Endothelial cell of hepatic sinusoid (primary cell): ENCODE data around the gene FSHB.
"Not testable (repeated sequence)": the region's sequence is repeated elsewhere in the genome, so short reads cannot be mapped to it uniquely, and the experiment has no call there.

ENCODE experiments used
- in situ Hi-C: cut with HindIII; loops from 2 replicates; pipeline ENCODE4 v1.10.0; 2017; ENCODE audit warnings: low sequenced_read_pairs

The FSHB gene

GRCh38 chr11:30230714-30231113, at the start of gene FSHB:
Gene FSHB (plus strand): TSS chr11:30231014. CDS start chr11:30231903, 889 bp downstream.
- in situ Hi-C loops, result no loop called here

GRCh38 chr11:30186748-30187147, 44.1 kb upstream of the FSHB start:
- in situ Hi-C loops, result no loop called here

GRCh38 chr11:30192620-30193019, 38.2 kb upstream of the FSHB start:
- in situ Hi-C loops, result no loop called here

- in situ Hi-C loops, result no loop called here
These were observed 34.2 kb upstream of the FSHB start for GRCh38 chr11:30196400-30197206.

- in situ Hi-C loops, result no loop called here
These were observed 32.9 kb upstream of the FSHB start for GRCh38 chr11:30197869-30198268.

GRCh38 chr11:30202989-30203388, 27.8 kb upstream of the FSHB start:
- in situ Hi-C loops, result not testable (repeated sequence)

GRCh38 chr11:30203850-30204249, 27.0 kb upstream of the FSHB start:
- in situ Hi-C loops, result no loop called here

- in situ Hi-C loops, result no loop called here
These were observed 24.4 kb upstream of the FSHB start for GRCh38 chr11:30206249-30206996.

- in situ Hi-C loops, result no loop called here
These were observed 20.5 kb upstream of the FSHB start for GRCh38 chr11:30210357-30210756.

GRCh38 chr11:30216534-30216933, 14.3 kb upstream of the FSHB start:
- in situ Hi-C loops, result no loop called here

GRCh38 chr11:30218278-30218677, 12.5 kb upstream of the FSHB start:
- in situ Hi-C loops, result no loop called here

GRCh38 chr11:30225642-30226041, 5.2 kb upstream of the FSHB start:
- in situ Hi-C loops, result no loop called here

GRCh38 chr11:30228323-30228884, 2.4 kb upstream of the FSHB start:
- in situ Hi-C loops, result no loop called here

- in situ Hi-C loops, result no loop called here
These were observed 8.2 kb downstream of the FSHB start for GRCh38 chr11:30239025-30239424.

GRCh38 chr11:30244265-30244664, 13.5 kb downstream of the FSHB start:
- in situ Hi-C loops, result no loop called here

GRCh38 chr11:30245621-30246020, 14.8 kb downstream of the FSHB start:
- in situ Hi-C loops, result no loop called here

GRCh38 chr11:30254307-30255298, 23.8 kb downstream of the FSHB start:
- in situ Hi-C loops, result no loop called here

- in situ Hi-C loops, result no loop called here
These were observed 24.8 kb downstream of the FSHB start for GRCh38 chr11:30255637-30256036.

- in situ Hi-C loops, result no loop called here
These were observed 26.2 kb downstream of the FSHB start for GRCh38 chr11:30257058-30257457.

GRCh38 chr11:30258679-30259078, 27.9 kb downstream of the FSHB start:
- in situ Hi-C loops, result no loop called here

- in situ Hi-C loops, result no loop called here
These were observed 30.0 kb downstream of the FSHB start for GRCh38 chr11:30260813-30261212.
